Stimulated activated naive CD8-positive, alpha-beta T cell treated with anti-CD3 and anti-CD28 coated beads, Interleukin-15, amount 100 ng/mL, for 72 hours (primary cell): ENCODE results near the gene INS.
A peak's percentile ranks its signal among the peaks of the same experiment; 100 is the strongest.
"Not testable (repeated sequence)": the region's sequence is repeated elsewhere in the genome, so short reads cannot be mapped to it uniquely, and the experiment has no call there.

Experiments
- ATAC-seq: fragments of 150-1000 bp; cut with Tn5 transposase; 2 replicates; pipeline ENCODE4 v1.10.0; 2021; ENCODE audit warnings: mild to moderate bottlenecking, moderate library complexity
- DNase-seq, 2 donors: peaks; one replicate each; pipeline ENCODE4 v3.0.0; 2021 to 2022
- H3K27ac Mint-ChIP-seq, 2 donors: one replicate each; pipeline ENCODE4 v1.8.0; 2022; ENCODE audit warnings: mild to moderate bottlenecking in 2 of 2, mixed read lengths in 2 of 2, moderate library complexity in 2 of 2
- H3K27me3 Mint-ChIP-seq: one replicate; pipeline ENCODE4 v1.8.0; 2022; ENCODE audit warnings: mixed read lengths
- H3K4me1 Mint-ChIP-seq: one replicate; pipeline ENCODE4 v1.8.0; 2022; ENCODE audit warnings: mild to moderate bottlenecking, mixed read lengths
- H3K4me3 Mint-ChIP-seq, 2 donors: one replicate each; pipeline ENCODE4 v1.8.0; 2022; ENCODE audit warnings: mild to moderate bottlenecking in 2 of 2, mixed read lengths in 2 of 2, moderate library complexity in 1 of 2
- H3K9me3 Mint-ChIP-seq, 2 donors: one replicate each; pipeline ENCODE4 v1.8.0; 2022; ENCODE audit warnings: mixed read lengths in 2 of 2

Gene INS

DNA sequence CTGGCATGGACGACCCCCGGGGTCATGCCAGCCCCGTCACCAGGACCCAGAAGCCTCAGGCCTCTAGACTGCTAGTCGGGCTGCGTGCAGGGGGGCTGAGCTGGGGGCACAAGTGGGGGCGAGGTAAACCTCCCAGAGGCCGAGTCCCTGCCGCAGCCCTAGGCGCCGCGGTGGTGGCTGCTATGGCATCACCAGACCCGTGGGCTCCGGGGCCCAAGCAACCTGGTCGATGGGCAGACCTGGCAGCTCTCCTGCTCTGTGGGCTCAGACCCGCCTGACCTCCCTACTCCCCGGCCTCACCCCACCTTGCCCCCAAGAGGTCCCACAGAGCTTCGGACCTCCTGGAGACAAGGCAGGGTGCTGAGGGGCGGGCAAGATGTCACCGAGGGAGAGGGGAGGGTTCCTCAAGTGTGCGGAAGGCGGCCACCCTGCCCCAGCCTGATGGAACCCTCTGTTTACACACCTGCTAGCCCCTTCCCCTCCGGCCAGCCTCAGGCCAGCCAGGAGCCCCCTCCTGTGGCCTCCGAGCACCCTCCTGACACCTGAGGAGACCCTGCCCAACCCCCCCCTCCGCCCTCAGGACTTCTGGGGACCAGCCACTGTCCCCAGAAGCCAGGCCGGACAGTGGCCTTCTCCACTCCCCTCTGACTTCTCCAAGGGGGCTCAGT is 31.2 kb downstream of the INS start:
- Mint-ChIP-seq H3K9me3 (peaks cover 11 to 26% of the 10 kb centered on the region in 2 donors), H3K4me1 (no peaks in the 10 kb centered on the region), H3K4me3 (no peak overlapping the region), H3K27me3 (peaks cover 77% of the 10 kb centered on the region), H3K27ac (no peak overlapping the region)
- ATAC-seq (no peak), DNase-seq (no peak)

GRCh38 chr11:2129308-2129698 is 31.7 kb downstream of the INS start:
- Mint-ChIP-seq H3K4me1 (no peaks in the 10 kb centered on the region), H3K27ac (no peak overlapping the region), H3K4me3 (no peak overlapping the region), H3K9me3 (peaks cover 15 to 27% of the 10 kb centered on the region in 2 donors), H3K27me3 (peaks cover 72% of the 10 kb centered on the region)
- no peak for ATAC-seq
- no peak for DNase-seq

DNA sequence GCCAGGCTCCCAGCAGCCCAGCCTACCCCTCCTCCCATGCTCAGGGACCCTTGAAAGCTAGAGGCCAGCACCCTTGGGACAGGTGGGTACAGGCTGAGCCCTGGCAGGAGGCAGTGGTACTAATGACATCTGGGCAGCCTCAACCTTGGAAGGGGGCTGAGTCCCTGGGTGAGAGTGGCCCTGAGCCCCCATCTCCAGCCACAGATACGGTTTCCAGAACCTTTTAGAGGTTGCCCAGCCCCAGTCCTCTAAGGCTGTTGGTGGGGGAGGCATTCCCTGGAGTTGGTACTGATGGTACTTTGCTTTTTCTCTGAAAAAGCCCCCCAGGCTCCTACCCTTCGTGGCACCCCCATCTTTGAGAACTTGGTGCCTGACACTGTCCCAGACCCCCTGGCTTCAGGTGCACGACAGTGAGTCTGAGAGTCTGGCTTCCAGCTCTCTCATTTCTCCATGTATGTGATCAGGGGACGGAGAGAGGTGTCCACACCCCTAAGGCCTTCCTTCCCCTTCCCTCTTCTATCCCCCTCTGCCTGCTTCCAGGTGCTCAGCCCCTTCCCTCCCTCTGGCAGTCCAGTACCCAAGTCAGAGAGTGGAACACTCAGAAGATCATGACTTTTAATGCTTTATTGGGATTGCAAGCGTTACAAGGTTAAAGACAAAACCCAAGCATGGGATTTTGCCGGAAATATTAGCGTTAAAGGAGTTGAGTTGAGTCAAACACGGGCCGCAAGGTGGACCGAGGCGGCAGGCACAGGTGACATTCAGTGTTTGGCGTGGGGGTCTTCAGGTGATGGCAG is 32.3 kb downstream of the INS start:
- H3K27me3 Mint-ChIP-seq: peaks cover 69% of the 10 kb centered on the region
- DNase-seq: no peak
- no peaks in the 10 kb centered on the region for H3K4me1 Mint-ChIP-seq
- H3K9me3 Mint-ChIP-seq: peaks cover 15 to 27% of the 10 kb centered on the region in 2 donors
- H3K4me3 Mint-ChIP-seq: no peak overlapping the region
- H3K27ac Mint-ChIP-seq: no peak overlapping the region
- ATAC-seq: no peak

GRCh38 chr11:2128130-2128510 is 32.9 kb downstream of the INS start:
- no peak for DNase-seq

DNA sequence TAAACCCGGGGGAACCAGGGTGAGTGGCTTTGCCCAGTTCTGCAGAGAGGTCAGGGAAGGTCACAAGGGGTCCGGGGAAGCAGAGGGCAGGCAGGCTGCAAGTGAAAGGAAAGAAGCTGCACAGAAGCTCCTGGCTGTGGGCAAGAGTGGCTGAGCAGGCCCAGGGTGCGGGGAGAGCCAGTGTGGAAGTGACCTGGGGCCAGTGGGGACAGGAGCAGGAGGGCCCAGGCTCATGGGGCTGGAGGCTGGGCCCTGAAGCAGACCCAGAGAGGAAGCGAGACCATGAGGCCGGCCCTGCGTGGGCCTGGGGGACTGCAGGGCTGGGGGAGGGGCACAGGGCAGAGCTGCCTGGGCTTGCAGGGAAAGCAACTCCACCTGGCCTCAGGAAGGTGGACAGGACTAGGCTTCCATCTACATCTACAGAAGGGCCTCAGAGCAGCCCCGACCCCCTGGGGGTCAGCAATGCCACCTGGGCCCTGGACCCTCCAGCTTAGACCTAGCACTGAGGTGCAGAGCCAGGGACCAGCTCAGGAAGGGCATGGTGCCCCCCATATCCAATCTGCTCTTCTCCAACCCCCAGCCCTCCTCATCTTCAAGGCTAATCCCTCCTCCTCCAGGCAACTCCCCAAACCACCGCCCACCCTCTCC is 33.4 kb downstream of the INS start:
- no peaks in the 10 kb centered on the region for H3K4me1 Mint-ChIP-seq
- peaks cover 15 to 27% of the 10 kb centered on the region in 2 donors for H3K9me3 Mint-ChIP-seq
- DNase-seq (no peak), ATAC-seq (peak; percentile 25)
- H3K27me3 Mint-ChIP-seq: peaks cover 64% of the 10 kb centered on the region
- no peak overlapping the region for H3K4me3 Mint-ChIP-seq
- no peak overlapping the region for H3K27ac Mint-ChIP-seq

More at GRCh38 chr11:2128130-2128510, 32.9 kb downstream of the INS start:
- no peak for ATAC-seq
- H3K9me3 Mint-ChIP-seq: peaks cover 15 to 27% of the 10 kb centered on the region in 2 donors
- no peak overlapping the region for H3K4me3 Mint-ChIP-seq
- H3K27me3 Mint-ChIP-seq: peaks cover 69% of the 10 kb centered on the region
- no peaks in the 10 kb centered on the region for H3K4me1 Mint-ChIP-seq
- H3K27ac Mint-ChIP-seq: no peak overlapping the region

DNA sequence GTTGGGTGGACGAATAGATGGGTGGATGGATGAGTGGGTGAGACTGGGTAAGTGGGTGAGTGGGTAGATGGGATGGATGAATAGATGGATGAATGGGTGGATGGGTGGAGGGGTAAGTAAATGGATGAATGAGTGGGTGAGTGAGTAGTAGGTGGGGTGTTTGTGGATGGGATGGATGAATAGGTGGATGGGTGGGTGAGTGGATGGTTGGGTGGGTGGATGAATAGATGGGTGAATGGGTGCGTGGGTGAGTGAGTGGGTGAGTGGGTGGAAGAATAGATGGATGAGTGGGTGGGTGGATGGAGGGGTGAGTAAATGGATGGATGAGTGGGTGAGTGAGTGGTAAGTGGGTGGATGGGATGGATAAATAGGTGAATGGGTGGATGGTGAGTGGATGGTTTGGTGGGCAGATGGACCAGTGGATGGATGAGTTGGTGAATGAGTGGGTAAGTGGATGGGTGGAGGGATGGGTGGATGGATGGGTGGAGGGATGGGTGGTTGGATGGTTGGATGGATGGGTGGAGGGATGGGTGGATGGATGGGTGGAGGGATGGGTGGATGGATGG is 34.4 kb downstream of the INS start:
- DNase-seq: no peak
- Mint-ChIP-seq H3K27me3 (peaks cover 60% of the 10 kb centered on the region), H3K9me3 (peaks cover 15 to 21% of the 10 kb centered on the region in 2 donors), H3K27ac (no peak overlapping the region), H3K4me3 (no peak overlapping the region), H3K4me1 (no peaks in the 10 kb centered on the region)
- no peak for ATAC-seq

GRCh38 chr11:2124736-2125484 is 36.1 kb downstream of the INS start:
- Mint-ChIP-seq H3K27me3 (peaks cover 53% of the 10 kb centered on the region), H3K9me3 (peaks cover 10 to 12% of the 10 kb centered on the region in 2 donors)

GRCh38 chr11:2123628-2123960 is 37.4 kb downstream of the INS start:
- no peak for ATAC-seq
- H3K27ac Mint-ChIP-seq: no peak overlapping the region
- H3K4me1 Mint-ChIP-seq: no peaks in the 10 kb centered on the region
- H3K4me3 Mint-ChIP-seq: no peak overlapping the region
- H3K9me3 Mint-ChIP-seq: peaks cover 10 to 12% of the 10 kb centered on the region in 2 donors
- DNase-seq: no peak
- H3K27me3 Mint-ChIP-seq: peaks cover 47% of the 10 kb centered on the region

More at GRCh38 chr11:2124736-2125484, 36.1 kb downstream of the INS start:
- H3K4me3 Mint-ChIP-seq, H3K4me1 Mint-ChIP-seq, H3K27ac Mint-ChIP-seq, ATAC-seq, DNase-seq: not testable (repeated sequence)

- peak; percentile 21 for ATAC-seq
These were observed 37.9 kb downstream of the INS start for GRCh38 chr11:2122907-2123627.

DNA sequence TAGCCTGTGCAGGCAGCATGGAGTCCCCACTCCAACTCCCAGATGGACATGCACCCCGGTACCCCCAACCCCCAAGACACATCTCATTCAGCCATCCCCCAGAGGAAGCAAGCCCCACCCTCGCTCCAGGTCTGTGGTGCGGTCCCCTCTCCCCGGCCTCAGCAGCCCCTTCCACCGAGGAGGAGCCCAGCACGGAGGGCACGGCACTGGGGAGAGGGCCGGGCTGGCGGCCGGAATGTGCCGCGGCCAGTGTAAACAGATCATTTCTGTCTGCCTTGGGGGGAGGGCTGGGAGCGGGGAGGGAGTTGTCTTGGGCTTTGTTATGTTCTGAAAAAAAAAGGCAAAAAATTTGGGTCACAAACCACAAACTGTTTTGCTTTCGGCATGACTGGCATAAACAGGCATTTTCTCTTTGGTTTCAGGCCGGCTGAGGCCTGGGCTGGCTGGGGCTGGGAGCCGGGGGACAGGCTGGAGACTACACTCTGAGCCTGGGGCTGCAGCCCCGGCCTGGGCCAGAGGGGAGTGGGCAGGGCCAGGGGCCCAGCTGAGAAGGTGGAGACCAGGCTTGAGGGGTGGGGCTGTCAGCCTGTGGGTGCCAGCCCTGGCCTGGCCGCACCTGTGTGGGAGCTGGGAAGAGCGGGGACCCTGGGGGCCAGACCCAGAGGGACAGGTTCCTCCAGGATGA is 38.6 kb downstream of the INS start:
- peaks cover 10 to 12% of the 10 kb centered on the region in 2 donors for H3K9me3 Mint-ChIP-seq
- no peaks in the 10 kb centered on the region for H3K4me1 Mint-ChIP-seq
- no peak overlapping the region for H3K4me3 Mint-ChIP-seq
- no peak for DNase-seq
- peak; percentile 40 for ATAC-seq
- peaks cover 36% of the 10 kb centered on the region for H3K27me3 Mint-ChIP-seq
- H3K27ac Mint-ChIP-seq: no peak overlapping the region

More at GRCh38 chr11:2122907-2123627, 37.9 kb downstream of the INS start:
- DNase-seq: no peak
- H3K9me3 Mint-ChIP-seq: peaks cover 10 to 12% of the 10 kb centered on the region in 2 donors
- peaks cover 43% of the 10 kb centered on the region for H3K27me3 Mint-ChIP-seq
- H3K4me1 Mint-ChIP-seq: no peaks in the 10 kb centered on the region
- no peak overlapping the region for H3K27ac Mint-ChIP-seq
- no peak overlapping the region for H3K4me3 Mint-ChIP-seq

- H3K27ac Mint-ChIP-seq: no peak overlapping the region
- H3K4me1 Mint-ChIP-seq: no peaks in the 10 kb centered on the region
- H3K27me3 Mint-ChIP-seq: peaks cover 31% of the 10 kb centered on the region
- H3K9me3 Mint-ChIP-seq: peaks cover 11 to 12% of the 10 kb centered on the region in 2 donors
- ATAC-seq: peak; percentile 18
- H3K4me3 Mint-ChIP-seq: no peak overlapping the region
- no peak for DNase-seq
These were observed 39.5 kb downstream of the INS start for GRCh38 chr11:2121227-2122130.

- DNase-seq (no peak), ATAC-seq (no peak)
- H3K9me3 Mint-ChIP-seq: peaks cover 7 to 11% of the 10 kb centered on the region in 2 donors
- H3K4me3 Mint-ChIP-seq: no peak overlapping the region
- no peaks in the 10 kb centered on the region for H3K4me1 Mint-ChIP-seq
- H3K27ac Mint-ChIP-seq: no peak overlapping the region
- peaks cover 31% of the 10 kb centered on the region for H3K27me3 Mint-ChIP-seq
These were observed 40.5 kb downstream of the INS start for GRCh38 chr11:2120359-2121100.

GRCh38 chr11:2118677-2119076 is 42.3 kb downstream of the INS start:
- Mint-ChIP-seq H3K9me3 (peaks cover 0 to 6% of the 10 kb centered on the region in 2 donors), H3K4me3 (no peak overlapping the region), H3K27ac (no peak overlapping the region), H3K4me1 (no peaks in the 10 kb centered on the region), H3K27me3 (peaks cover 35% of the 10 kb centered on the region)
- ATAC-seq (no peak), DNase-seq (no peak)
